ENCODE data around the gene KLF17.
"Not testable (repeated sequence)": the region's sequence is repeated elsewhere in the genome, so short reads cannot be mapped to it uniquely, and the experiment has no call there.

KLF17 gene

DNA sequence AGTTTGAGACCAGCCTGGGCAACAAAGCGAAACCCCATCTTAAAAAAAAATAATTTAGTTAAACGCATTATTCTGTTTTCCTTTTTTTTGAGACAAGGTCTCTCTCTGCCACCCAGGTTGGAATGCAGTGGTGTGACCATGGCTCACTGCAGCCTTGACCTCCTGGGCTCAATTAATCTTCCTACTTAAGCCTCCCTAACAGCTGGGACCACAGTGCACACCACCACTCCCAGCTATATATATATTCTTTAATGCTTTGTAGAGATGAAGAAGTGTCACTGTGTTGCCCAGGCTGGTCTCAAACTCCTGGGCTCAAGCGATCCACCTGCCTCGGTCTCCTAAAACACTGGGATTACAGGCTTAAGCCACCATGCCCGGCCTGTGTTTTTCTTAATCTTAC is 7.7 kb upstream of the KLF17 start:
- no peak for DNase-seq (ENCODE audit: low spot score)

- no peak for DNase-seq (ENCODE audit: low spot score)
Measured at GRCh38 chr1:44111861-44112260, 6.8 kb upstream of the KLF17 start.

- no peak for DNase-seq (ENCODE audit: low spot score)
Measured at GRCh38 chr1:44112486-44112885, 6.1 kb upstream of the KLF17 start.

DNA sequence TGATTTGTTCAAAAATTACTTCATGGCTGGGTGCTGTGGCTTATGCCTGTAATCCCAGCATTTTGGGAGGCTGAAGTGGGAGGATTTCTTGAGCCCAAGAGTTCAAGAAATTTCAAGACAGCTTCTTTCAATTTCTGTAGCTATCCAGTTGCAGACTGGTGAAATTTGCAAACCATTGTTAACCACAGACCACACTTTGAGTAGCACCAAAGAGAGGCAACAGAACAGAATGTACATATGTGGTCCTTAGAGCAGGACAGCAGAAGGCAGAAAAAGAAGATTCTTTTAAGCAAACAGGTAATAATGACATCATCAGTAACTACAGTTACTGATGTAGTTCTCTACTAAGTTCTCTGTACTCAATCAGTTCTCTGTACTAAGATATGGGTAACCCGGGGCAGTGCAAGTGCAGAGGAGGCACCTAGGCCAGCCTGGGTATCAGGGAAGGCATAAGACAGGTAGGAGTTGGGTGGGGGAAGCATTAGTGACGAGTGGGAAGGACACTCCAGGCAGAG is 5.5 kb upstream of the KLF17 start:
- DNase-seq (ENCODE audit: low spot score): no peak

GRCh38 chr1:44114098-44114497 is 4.5 kb upstream of the KLF17 start:
- DNase-seq (ENCODE audit: low spot score): no peak

DNA sequence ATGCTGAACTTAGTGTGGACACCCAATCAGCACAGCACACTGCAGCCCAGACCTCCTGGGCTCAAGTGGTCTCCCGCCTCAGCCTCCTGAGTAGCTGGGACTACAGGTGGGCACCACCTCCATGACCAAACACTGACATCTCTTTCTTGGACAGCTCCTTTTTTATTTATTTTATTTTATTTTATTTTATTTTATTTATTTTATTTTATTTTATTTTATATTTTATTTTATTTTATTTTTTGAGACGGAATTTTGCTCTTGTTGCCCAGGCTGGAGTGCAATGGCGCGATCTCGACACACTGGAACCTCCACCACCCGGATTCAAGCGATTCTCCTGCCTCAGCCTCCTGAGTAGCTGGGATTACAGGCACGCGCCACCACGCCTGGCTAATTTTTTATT is 1.3 kb upstream of the KLF17 start:
- not testable (repeated sequence) for DNase-seq (ENCODE audit: low spot score)

DNA sequence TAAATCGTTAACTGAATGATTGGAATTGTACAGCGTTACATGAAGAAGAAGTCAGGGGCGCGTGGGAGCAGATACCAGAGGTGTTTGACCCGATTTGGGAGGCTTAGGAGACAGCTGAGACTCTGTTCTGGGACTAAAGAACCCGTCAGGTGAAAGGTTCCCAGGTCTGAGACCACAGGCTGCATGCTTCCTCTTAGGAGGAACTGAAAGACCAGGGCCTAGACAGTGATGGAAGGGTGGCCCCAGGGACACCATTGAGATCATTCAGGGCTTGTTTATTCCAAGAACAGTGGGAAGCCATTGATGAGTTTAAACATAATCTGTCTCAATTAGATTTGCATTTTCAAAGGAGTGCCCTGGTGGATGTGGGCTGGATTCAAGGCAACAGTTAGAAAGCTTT is 904 bp downstream of the KLF17 start:
- DNase-seq (ENCODE audit: low spot score): no peak

- no peak for DNase-seq (ENCODE audit: low spot score)
Measured at GRCh38 chr1:44120398-44120949, 1.9 kb downstream of the KLF17 start.

DNA sequence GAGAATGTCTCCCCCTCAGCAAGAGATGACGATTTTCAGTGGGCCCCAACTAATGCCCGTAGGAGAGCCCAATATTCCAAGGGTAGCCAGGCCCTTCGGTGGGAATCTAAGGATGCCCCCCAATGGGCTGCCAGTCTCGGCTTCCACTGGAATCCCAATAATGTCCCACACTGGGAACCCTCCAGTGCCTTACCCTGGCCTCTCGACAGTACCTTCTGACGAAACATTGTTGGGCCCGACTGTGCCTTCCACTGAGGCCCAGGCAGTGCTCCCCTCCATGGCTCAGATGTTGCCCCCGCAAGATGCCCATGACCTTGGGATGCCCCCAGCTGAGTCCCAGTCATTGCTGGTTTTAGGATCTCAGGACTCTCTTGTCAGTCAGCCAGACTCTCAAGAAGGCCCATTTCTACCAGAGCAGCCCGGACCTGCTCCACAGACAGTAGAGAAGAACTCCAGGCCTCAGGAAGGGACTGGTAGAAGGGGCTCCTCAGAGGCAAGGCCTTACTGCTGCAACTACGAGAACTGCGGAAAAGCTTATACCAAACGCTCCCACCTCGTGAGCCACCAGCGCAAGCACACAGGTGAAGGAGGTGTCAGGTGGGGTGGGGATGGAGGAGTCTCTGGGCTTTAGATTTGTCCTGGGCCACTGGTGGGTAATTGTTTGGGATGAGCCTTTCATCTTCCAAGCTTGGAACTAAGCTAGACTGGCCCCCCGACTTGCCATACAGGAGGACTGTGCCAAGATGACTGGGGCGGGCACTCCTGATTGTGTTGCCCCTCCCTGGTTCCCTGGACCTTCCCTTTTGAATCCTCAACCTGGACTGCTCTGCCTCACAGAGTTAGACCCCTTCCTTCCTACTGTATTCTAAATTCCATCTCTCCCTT is 11.2 kb downstream of the KLF17 start:
- DNase-seq (ENCODE audit: low spot score): no peak

DNA sequence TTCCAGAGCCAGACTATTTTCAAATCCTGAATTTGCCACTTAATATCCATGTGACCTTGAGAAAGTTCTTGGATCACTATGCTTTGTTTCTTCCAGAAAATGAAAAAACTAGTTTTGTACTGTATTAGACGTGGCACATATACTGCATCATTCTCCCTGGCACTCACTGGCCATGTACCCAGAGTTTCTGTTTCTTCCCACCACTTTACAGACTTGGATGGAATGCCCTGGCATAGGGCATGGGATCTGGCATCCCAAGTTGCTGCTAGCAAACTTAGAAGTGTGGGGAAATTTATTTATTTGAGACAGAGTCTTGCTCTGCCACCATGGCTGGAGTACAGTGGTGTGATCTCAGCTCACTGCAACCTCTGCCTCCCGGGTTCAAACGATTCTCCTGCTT is 12.8 kb downstream of the KLF17 start:
- DNase-seq (ENCODE audit: low spot score): no peak

- DNase-seq (ENCODE audit: low spot score): no peak
Measured at GRCh38 chr1:44134071-44134920, 15.7 kb downstream of the KLF17 start.

DNA sequence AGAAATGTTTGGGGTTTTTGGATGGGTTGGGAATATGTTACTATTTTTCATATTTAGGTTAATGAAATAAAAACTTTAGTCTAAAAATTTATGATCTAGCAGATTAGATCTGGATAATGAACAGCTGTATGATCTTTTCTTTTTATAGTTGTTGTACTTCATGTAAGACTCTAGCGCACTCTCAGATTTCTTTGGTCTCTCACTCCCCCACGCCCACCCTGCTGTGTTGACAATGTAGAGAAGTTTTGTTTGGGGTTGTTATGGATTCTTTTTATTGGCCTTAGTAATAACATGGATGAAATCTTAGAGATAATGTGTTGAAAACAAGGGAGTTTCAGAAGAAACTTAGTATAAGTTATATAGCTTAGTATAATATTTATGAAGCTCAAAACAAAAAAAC is 17.3 kb downstream of the KLF17 start:
- no peak for DNase-seq (ENCODE audit: low spot score)

DNA sequence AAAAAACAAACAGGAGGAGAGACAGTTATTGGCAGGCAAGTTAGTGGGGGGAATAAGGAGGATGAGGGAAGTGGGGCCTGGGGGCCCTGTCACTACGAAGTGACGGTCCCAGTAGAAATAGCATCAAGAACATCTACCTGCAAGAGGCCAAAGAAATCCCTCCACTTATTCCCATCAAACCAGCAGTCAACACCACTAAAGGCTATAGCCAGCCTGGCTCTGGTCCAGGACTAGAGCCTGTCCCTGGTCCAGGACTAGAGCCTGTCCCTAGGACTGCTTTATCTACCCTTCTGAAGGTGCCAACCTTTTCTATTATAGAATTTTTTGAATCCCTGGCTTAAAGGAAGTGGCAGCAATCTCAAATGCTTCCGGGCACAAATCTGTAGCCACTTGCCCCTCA is 19.6 kb downstream of the KLF17 start:
- no peak for DNase-seq (ENCODE audit: low spot score)

DNA sequence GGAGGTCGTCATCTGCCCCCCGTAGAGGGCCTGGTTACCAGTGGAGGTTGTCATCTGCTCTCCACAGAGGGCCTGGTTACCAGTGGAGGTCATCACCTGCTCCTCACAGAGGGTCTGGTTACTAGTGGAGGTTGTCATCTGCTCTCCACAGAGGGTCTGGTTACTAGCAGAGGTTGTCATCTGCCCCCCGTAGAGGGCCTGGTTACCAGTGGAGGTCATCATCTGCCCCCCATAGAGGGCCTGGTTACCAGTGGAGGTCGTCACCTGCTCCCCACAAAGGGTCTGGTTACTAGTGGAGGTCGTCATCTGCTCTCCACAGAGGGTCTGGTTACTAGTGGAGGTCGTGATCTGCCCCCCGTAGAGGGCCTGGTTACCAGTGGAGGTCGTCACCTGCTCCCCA is 20.9 kb downstream of the KLF17 start:
- DNase-seq (ENCODE audit: low spot score): not testable (repeated sequence)

DNA sequence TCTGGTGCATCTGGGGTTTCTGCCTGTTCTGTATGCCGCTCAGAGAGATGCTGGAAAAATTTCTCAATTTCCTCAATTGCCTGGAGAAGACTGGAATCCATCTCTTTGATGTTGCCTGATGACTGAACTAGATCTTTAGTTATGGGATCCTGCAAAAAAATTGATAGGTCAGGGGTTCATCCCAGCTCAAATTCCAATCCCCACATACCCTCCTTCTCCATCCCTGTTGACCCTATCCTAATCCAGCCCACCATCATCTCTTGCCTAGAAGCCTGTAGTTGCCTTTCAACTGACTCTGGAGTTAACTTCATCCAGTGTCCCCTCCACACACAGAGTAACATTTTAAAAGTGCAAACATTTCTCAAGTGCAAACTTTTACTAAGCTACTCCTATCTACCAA is 22.9 kb downstream of the KLF17 start, which contains the start of gene KLF18:
Gene KLF18 (minus strand): TSS at position 101 of the 400 bp plus-strand sequence. CDS start 0 bp downstream, at position 101.
- DNase-seq (ENCODE audit: low spot score): no peak

DNA sequence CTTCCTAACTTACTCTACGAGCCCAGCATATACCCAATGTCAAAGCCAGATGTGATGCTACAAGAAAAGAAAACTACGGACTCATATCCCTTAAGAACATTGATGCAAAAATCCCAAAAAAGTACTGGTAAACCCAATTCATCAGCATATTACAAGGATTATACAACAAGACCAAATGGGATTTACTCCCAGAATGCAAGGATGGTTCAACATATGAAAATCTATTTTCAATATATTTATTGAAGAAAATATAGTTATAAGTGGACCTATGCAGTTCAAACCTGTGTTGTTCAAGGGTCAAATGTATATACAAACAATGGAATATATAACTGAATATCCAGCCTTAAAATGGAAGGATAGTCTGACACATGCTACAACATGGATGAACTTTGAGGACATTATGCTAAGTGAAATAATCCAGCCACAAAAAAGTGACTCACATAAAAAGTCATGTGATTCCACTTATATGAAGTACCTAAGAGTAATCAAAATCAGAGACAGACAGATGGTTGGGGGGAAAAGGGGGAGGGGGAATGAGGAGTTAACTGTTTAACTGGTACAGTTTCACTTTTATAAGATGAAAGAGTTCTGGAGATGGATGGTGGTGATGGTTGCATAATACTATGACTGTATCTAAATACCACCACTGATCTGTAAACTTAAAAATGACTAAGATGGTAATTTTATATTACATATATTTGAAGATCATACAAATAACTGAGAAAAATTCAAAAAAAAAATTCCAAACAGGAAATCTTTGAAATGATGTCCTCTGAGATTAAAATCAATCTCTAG is 26.5 kb downstream of the KLF17 start:
- DNase-seq (ENCODE audit: low spot score): no peak

DNA sequence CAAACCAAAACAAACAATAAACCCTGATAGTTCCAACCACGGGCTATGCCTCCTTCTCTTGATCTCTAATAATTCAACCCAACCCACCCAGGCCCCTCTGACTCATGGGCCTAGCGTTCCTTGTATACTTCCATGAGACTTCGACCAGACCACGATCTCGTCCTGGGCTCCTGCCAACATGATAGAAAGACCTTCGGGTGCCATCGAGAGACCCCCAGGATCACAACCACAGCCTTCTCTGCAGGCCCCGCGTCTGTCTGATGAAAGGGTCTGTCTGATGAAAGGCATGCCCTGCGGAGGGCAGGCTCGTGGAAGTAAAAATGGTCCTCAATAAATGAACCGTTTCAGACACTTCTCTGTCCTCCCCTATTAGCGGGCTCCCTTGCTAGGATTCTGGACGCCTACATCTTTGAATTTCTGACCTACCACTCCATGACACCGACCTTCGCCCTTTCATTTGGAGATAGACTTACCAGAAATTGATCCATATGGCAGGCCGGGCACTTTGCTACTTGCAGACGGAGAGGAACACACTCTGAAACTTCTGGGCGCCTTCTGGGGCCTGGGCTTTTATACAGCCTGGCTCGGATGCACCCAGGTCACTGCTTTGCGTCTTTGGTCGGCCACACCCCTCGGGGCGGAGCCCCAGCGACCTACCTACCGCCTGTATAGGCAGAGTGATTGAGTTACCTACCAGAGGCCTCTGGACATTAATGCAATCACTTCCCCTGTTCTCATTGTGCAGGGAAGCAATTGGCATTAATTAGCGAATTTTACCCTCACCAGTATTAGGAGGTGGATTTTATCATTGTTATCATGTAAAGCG is 28.1 kb downstream of the KLF17 start:
- no peak for DNase-seq (ENCODE audit: low spot score)

DNA sequence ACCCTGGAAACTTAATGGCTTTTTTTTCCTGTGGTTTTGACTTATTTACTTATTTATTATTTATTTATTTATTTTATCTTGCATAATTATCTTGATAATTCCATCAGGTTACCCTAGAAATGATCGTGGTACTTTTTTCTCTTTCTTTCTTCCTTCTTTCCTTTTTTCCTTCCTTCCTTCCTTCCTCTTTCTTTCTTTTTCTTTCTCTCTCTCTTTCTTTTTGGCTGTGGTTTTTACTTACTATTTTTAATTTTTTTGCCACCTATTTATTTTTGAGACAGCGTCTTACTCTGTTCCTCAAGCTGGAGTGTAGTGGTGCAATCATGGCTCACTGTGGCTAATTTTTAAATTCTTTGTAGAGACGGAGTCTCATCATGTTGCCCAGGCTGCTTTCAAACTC is 29.0 kb downstream of the KLF17 start:
- no peak for DNase-seq (ENCODE audit: low spot score)

GRCh38 chr1:44151332-44151731 is 32.7 kb downstream of the KLF17 start:
- DNase-seq (ENCODE audit: low spot score): no peak

DNA sequence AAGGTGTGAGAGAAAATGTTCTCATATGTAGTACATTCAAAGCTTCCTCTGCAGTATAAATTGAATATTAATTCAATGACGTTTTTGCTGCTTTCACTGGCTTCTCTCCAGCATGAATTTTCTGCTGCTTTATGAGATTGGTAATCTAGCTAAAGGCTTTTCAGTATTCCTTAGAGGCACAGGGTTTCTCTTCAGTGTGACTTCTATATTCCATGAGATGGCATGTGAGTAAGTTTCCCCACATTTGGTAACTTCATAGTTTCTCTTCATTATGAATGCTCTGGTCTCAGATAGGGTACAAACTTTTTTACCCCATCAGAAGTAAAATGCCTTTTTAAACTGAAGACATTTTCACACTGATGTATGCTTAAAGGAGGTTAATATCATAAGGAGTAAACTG is 33.2 kb downstream of the KLF17 start:
- no peak for DNase-seq (ENCODE audit: low spot score)

- DNase-seq (ENCODE audit: low spot score): no peak
Measured at GRCh38 chr1:44152692-44153091, 34.1 kb downstream of the KLF17 start.
